Anterior cingulate cortex (tissue), 58 donors: ENCODE measurements around the gene EXOC3.

Experiments
- DNase-seq, 58 donors: peaks; one replicate each; lab custom pipeline; 2025; lab: John Stamatoyannopoulos, UW

Gene EXOC3

DNA sequence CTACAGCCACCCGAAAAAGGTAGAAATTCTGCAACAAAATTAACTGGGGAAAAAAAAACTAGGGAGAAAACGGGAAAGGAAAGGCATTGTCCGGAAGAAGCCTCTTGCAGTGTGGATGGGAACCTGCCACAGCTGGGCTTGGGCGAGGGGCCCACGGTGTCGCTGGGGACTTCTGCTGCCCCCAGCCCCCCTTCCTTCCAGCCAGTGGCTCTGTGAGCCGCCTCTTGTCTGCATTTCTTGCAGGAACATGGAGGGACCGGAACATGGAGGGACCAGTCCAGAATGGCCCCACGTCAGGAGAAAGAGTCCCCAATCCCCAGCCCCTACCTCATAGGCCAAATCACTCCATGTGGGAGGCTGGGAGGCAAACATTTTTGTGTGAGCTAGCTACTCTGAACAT is 36.9 kb upstream of the EXOC3 start:
- DNase-seq, result no peak

- no peak for DNase-seq
Observed at GRCh38 chr5:407051-407450, 35.9 kb upstream of the EXOC3 start.

DNA sequence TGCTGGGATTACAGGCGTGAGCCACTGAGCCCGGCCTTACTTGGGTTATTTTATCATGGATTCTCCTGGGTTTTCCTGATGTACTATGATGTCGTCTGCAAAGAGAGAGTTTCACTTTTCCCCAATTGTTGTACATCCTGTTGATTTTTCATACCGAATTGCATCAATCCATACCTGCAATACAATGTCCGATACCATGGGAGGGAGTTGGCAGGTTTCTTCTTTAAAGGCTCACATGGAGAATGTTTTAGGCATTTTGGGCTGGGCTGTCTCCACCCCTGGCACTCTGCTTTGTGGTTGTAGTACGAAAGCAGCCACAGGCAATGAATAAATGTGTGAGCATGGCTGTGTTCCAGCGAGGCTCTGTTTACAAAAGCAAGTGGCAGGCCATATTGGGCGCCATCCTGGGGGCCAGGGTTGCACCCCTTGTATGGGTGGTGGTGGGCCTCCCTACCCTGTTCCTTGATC is 35.1 kb upstream of the EXOC3 start:
- DNase-seq, result no peak

DNA sequence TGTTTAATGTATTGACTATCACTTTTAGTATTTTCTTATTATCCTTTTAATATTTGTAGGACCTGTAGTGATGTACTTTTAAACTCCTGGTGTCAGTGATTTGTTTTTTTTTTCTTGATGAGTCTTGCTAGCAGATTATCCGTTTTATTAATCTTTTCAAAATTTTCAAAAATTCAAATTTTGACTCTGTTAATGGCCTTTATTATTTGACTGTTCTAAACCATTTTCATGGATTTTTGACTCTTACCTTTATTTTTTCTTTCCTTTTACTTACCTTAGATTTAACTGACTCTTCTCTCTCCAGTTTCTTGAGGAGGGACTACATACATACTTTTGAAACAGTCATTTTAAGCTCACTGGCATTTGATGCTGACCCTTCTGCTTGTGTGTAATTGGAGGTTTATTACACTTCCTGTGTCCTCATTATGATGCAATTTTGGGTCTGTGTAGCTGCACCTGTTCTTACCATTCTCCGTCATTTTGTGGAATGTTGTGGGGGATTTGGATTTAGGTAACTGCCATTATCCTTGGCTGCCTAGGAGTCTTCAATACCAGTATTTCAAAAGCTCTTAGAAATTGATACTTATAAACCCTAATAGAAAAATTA is 32.0 kb upstream of the EXOC3 start:
- no peak for DNase-seq

DNA sequence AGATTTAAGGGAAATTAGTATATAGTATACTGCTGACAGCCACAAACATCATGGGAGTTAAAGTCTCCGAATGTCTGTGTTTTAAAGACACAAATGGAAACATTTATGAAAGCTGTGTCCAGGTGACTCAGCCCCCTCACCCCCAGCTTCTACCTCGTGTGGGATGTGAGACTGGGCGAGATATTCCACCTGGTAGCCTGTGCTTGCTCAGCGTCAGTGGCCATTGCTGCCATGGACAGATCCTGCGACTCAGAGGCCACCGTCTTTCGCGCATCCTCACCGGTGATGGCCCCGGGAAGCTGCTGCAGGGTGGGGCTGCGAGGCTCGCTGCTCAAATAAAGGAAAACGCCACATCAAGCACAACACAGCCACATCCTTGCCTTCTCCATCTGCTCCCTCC is 31.2 kb upstream of the EXOC3 start:
- DNase-seq, result no peak

DNA sequence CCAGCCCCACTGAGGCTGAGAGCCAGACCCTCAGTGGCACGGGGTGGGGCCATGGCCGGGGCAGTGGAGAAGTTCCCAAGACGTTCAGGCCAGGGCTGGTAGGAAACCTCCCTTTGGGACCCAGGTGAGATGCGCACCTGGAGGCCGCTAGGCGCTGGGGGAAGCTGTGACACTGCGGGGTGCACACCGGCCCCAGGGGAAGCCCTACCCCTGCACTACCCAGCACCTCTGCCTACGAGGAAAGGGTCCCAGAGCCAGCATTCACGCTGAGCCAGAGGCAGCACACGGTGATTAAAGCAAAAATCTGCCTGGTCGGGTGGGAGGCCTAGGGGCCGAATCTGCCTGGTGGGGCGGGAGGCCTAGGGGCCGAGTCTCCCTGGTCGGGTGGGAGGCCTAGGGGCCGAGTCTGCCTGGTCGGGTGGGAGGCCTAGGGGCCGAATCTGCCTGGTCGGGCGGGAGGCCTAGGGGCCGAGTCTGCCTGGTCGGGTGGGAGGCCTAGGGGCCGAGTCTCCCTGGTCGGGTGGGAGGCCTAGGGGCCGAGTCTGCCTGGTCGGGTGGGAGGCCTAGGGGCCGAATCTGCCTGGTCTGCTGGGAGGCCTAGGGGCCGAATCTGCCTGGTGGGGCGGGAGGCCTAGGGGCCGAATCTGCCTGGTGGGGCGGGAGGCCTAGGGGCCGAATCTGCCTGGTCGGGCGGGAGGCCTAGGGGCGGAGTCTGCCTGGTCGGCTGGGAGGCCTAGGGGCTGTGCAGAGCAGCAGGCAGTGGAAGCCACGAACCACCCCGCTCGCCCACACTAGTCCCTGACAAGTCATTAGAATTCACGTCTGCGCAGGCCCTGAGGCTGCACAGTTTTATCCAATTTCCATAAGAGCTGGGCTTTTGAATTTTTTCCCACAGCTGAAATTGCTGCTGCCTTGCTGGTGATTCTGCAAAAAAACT is 27.7 kb upstream of the EXOC3 start:
- peak in 11 of 58 donors; percentile 14 to 56 (median 33) for DNase-seq

DNA sequence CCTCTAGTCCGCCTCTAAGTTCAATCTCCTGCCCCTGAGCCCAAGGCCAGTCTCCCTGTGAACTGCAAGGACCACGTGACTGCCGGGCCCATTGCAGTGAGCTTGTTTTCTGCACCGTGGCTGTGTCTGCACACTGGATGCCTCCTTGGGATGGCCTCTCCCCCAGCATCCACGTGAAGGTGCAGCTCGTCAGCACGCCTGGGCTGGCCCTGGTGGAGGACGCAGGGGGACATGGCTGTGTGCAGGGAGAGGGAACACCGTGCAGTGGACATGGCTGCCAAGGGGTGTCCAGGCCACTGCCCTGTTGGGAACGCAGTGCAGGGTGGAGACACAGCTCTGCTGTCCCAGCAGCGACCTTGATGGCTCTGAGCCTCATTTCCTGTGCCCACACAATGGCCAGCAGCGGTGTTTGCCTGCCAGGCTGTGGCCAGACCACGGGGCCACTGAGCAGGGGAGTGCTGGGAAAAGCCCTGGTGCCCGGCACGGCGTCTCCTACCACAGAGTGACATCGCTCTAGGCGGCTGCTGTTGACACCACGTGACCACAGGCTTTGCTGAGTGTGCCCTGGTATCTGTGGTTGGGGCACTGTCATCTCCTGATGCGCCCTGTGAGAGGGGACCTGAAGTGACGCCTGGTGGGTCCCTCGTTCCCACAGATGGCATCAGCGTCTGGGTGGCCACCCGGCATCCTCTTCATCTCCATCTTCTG is 26.9 kb upstream of the EXOC3 start:
- DNase-seq, result no peak

DNA sequence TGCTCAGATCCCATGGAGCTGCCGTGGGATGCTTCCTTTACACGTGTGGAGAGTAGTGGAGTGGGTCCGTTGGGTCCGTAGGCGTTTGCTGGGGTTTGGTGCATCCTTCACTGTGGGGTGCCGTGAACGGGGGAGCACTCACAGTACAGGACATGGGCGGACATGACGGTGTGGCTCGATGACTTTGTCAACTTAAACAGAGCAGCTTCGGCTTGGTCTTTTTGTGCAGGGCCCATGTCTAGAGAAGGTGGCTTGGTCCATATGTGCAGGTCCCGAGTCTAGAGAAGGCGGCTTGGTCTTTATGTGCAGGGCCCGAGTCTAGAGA is 26.4 kb upstream of the EXOC3 start:
- no peak for DNase-seq

DNA sequence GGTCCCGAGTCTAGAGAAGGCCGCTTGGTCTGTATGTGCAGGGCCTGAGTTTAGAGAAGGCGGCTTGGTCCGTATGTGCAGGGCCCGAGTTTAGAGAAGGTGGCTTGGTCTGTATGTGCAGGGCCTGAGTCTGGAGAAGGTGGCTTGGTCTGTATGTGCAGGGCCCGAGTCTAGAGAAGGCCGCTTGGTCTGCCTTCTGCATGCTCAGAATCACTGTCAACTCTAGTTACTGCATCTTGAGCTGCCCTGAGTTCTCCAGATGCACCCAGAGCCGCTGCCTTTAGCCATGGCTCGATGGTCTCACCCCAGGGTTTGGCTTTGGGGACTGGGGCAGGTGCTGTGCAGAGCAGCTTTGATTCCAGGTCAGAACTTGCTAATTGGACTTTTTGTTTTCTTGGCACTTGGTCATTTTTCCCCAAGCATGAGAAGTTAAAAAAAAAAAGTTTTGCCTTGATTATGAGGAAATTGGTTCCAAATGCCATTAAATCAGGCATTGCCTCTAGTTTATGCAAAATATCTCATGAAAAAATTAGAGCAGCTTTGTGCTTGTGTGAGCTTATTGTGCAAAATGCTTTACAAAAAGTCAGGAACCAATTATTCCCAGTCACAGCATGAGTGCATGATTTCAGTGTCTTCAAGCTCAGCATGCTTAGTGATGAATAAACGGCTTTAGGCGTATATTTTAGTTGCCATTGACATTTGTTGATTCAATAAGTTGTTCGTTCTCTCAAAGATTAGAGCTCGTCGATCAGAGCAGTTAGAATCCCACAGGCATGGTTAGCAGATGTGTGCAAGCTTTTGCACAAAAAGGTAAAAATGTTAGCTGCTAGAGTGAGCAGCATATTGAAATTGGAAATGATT is 25.4 kb upstream of the EXOC3 start:
- no peak for DNase-seq

DNA sequence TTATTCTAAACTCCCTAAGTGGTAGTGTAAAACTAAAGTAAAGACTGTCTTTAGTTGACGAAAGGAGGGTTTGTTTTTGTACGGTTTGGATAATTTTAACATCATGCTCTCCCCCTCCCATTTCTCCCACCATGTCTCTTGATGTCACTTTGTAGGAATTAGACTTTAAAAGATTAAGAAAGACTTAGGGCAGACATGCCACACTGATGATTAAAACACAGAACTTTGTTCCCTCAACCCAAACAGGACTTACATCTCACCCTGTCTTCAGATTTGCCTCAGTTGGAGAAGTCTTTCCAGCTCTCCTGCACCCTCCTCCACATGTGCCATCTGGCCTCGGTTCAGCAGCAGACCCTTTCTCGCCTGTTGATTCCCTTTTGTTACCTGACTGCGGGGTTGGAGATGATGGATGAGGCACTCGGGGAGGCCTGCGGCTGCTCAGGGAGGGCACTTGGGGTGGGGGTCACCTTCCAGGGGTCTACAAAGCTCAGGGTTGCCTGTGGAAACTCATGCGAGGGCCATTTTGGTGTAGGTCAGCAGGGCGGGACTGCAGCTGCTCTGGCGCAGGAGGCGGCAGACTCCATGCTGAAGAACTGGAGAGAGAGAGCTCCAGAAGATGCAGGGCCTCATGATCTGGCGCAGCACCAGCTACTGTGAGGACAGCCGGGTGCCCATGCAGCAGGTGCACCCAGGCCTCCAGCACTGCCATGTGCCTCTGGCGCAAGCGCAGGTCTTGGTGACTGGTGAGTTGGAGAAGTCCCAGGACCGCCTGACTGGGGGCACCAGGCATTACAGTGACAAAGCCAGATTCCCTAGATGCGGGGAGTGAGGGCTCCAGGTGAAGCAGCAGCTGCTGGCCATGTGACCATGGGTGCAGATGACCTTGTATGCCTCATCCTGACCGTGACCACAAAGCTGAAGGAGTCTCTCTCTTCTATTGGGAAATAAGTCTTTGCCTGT is 24.5 kb upstream of the EXOC3 start:
- no peak for DNase-seq

DNA sequence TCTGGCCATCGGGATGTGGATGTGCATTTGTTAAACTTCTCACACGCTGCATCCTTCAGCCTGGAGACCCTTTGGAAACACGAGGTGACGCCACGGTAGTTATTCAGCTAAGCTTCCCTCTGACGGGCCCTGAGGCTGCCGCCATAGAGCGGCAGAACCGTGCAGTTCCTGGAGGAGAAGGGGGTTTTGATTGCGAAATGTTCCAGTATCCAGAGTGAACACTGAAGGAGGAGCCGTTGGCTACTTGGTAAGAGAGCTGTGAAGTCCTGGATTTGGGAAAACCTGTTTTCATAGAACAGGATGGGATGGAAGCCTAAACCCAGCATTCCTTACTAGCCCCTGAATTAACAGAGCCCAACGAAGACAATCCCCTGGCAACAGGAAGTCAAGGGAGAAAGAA is 23.0 kb upstream of the EXOC3 start:
- DNase-seq, result no peak

- peak in 1 of 58 donors; percentile 28 for DNase-seq
Observed at GRCh38 chr5:420632-421286, 22.2 kb upstream of the EXOC3 start.

DNA sequence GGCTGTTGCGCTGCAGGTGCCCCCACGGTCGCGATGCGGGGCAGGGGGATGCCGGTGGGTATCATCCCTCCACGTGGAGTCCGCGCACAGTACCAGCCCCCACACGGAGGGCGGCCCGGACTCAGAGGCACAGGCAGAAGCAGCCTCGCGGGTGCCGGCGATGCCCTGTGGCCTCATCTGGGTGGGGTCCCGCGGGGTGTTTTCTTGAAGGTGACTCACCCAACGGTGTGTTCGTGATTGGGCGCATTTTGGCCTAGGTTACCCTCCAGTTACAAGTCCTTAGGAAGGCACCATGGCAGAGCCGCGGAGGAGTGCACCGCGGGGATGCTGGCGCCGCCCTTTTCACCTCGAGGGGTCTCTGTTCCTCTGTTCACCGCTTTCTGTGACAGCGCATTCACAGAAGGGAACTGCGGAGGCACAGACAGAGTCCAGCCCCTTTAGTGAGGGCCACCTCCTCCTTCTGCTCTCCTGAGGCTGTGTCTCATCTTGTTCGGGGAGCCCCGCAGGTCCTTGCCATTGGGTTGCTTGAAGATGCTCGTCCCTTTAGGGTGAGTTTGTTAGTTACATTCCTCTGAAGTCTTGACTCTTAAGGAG is 21.6 kb upstream of the EXOC3 start:
- no peak for DNase-seq

DNA sequence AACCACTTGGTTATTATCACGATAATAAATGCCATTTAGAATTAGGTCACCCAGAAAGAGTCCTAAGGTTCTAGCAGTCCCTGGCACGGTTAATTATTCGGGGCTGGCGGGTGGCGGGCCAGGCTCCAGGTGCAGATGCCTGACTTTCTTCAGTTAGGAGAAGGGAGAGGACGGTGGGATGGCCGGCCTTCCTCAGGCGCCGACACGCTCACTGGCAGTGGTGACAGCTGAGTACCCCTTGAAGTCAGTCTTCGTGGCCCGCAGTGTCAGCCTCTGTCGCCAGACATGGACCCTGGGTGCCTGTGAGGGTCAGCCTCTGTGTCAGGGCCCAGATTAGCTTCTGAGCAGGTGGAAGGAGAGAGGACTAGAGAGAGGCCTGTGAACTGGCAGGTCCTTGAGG is 21.1 kb upstream of the EXOC3 start:
- DNase-seq, result no peak

DNA sequence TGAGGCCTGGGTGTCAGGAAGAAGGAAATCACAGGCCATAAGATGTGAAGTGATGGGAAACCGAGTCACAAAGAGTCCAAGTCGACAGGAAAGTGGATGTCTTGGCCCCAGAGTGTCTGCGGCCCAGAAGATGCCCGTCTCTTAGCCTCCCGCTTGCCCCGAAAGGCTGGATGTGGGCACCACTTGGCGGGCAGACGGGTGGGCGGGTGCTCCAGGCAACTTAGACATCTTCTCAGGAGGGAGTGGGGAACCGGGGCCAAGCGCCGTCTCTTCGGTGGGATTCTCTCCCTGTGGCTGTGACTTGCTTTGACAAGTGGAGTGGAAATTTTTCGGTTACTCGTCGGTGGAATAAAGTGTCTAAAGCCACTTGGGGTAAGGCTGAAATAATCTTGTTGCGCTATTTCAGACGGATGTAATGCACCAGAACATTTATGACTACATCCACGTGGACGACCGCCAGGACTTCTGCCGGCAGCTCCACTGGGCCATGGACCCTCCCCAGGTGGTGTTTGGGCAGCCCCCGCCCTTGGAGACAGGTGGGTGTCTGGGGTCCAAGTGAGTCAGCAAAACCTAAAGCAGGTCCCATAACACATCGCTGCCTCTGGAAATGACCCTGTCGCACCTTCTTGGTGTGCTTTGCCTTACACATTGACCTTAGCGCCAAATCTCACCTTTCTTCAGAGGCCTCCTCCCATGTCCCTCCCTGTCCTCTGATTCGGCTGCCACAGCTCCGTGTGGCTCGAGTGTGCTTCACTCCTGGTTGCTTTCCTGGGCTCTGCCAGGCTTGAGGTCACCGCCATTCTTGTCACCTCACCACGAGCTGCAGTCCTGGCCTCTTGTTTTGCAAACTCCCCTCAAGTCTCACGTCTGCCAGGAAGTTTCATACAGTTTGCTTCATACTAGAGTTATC is 20.4 kb upstream of the EXOC3 start:
- no peak for DNase-seq

- DNase-seq, result no peak
Observed at GRCh38 chr5:423233-423565, 19.8 kb upstream of the EXOC3 start.

- no peak for DNase-seq
Observed at GRCh38 chr5:423626-424261, 19.2 kb upstream of the EXOC3 start.
